K562 (cell line): Measurements from ENCODE around the gene TRMT112. TPM values are rescaled to one million over a fixed set of nuclear protein-coding genes. Genes with fewer than 3 reads are reported as not detected.

Experiments used
- ATAC-seq: fragments of 200-7000 bp; cut with Tn5 transposase; 3 replicates; pipeline ENCODE4 v1.9.1; 2020; ENCODE audit warnings: moderate library complexity
- BruUV-seq: library from RNA; stranded (reverse); fragments of 400-500 nt; replicated peaks from 2 replicates; lab custom pipeline; 2021; lab: Mats Ljungman, UMichigan
- CTCF ChIA-PET: fragments of 300-600 bp; formaldehyde crosslinking; extraction: SDS; loops from one replicate; lab custom pipeline; 2021; ENCODE audit warnings: low intra/inter-chr PET ratio; lab: Yijun Ruan, JAX
- POLR2A ChIA-PET: fragments of 300-600, 350-650 bp; sonication (Branson Sonifier 250); formaldehyde crosslinking; extraction: SDS; loops from one replicate; lab custom pipeline; 2021; ENCODE audit warnings: antibody characterized with exemption, inconsistent platforms; lab: Yijun Ruan, JAX
- DNase-seq, 4 experiments: peaks; one replicate each; pipeline versions ENCODE4 v3.0.0 to v3.0.0-alpha.2; 2011 to 2018; ENCODE audit warnings: low spot score in 3 of 4, mixed read lengths in 3 of 4; ENCODE audit errors: extremely low read depth in 1 of 4
- FAIRE-seq: peaks from 2 replicates; lab custom pipeline; 2011; peaks lifted over from hg19 to GRCh38; lab: Jason Lieb, UNC
- H2AFZ ChIP-seq: 2 replicates; pipeline ENCODE4 v1.6.0; 2011; ENCODE audit warnings: low read depth, low read length, control low read depth, inconsistent platforms
- H3K27ac ChIP-seq: fragments of 200-600 bp; 3 replicates; pipeline ENCODE4 v1.8.0; 2011; ENCODE audit warnings: low read depth, mild to moderate bottlenecking, control low read depth, inconsistent platforms, low read length, moderate library complexity, mixed read lengths; ENCODE audit errors: extremely low read depth
- H3K27me3 ChIP-seq, 2 experiments: fragments of 300-600 bp in 1 of 2; 2 replicates in 1 of 2; 3 replicates in 1 of 2; pipeline versions ENCODE4 v1.6.0 to v1.8.0; 2011; ENCODE audit warnings: inconsistent platforms in 2 of 2, low read length in 2 of 2, mild to moderate bottlenecking in 1 of 2, mixed read lengths in 1 of 2, moderate library complexity in 1 of 2; ENCODE audit not compliant: control insufficient read depth in 2 of 2, insufficient read depth in 2 of 2
- H3K36me3 ChIP-seq: fragments of 300-600 bp; 3 replicates; pipeline ENCODE4 v1.8.0; 2011; ENCODE audit warnings: mild to moderate bottlenecking, low read length, inconsistent platforms; ENCODE audit not compliant: control insufficient read depth, insufficient read depth
- H3K4me1 ChIP-seq, 2 experiments: fragments of 200-600 bp in 1 of 2; replicated peaks in 1 of 2; 2 replicates in 1 of 2; 3 replicates in 1 of 2; pipeline versions ENCODE4 v1.5.1 to v1.8.0; 2011; ENCODE audit warnings: inconsistent platforms in 2 of 2, low read length in 2 of 2, mild to moderate bottlenecking in 1 of 2, mixed read lengths in 1 of 2, moderate library complexity in 1 of 2; ENCODE audit not compliant: control insufficient read depth in 2 of 2, insufficient read depth in 2 of 2
- H3K4me2 ChIP-seq: 2 replicates; pipeline ENCODE4 v1.6.1; 2011; ENCODE audit warnings: low read length, control low read depth, inconsistent platforms, mixed read lengths; ENCODE audit not compliant: insufficient read depth
- H3K4me3 ChIP-seq: fragments of 200-600 bp; sonication (generic), shearing (Covaris generic); 2 replicates; pipeline ENCODE4 v1.5.1; 2016; ENCODE audit warnings: control low read depth, inconsistent platforms
- H3K79me2 ChIP-seq: fragments of 200-600 bp; 3 replicates; pipeline ENCODE4 v1.8.0; 2011; ENCODE audit warnings: low read length, inconsistent platforms; ENCODE audit not compliant: control insufficient read depth, insufficient read depth
- H3K9ac ChIP-seq, 2 experiments: 2 replicates each; pipeline versions ENCODE4 v1.6.0 to v1.6.1; 2011; ENCODE audit warnings: low read depth in 2 of 2, low read length in 2 of 2, control low read depth in 1 of 2, inconsistent platforms in 1 of 2, mild to moderate bottlenecking in 1 of 2, mixed read lengths in 1 of 2; ENCODE audit not compliant: insufficient read depth in 1 of 2
- H3K9me1 ChIP-seq: one replicate; pipeline ENCODE4 v1.6.0; 2011; ENCODE audit warnings: inconsistent platforms, mild to moderate bottlenecking, low read length, moderate library complexity; ENCODE audit not compliant: control insufficient read depth, insufficient read depth
- H3K9me3 ChIP-seq: replicated peaks from 2 replicates; pipeline ENCODE4 v1.5.1; 2011; ENCODE audit warnings: low read depth, low read length, inconsistent platforms; ENCODE audit not compliant: control insufficient read depth, insufficient read depth
- H4K20me1 ChIP-seq: replicated peaks from 2 replicates; pipeline ENCODE4 v1.6.1; 2011; ENCODE audit warnings: low read length, inconsistent platforms, mixed read lengths; ENCODE audit not compliant: control insufficient read depth, insufficient read depth
- BRCA1 ChIP-seq, 2 experiments: fragments of 450-650 bp in 1 of 2; sonication (generic) in 1 of 2; formaldehyde crosslinking in 1 of 2; IDR thresholded peaks; 2 replicates each; pipeline versions ENCODE4 v1.5.0 to v1.6.1; 2017 to 2020; ENCODE audit warnings: mild to moderate bottlenecking in 1 of 2, missing genetic modification reagents in 1 of 2
- CREBBP ChIP-seq: IDR thresholded peaks from one replicate; pipeline ENCODE4 v1.6.1; 2012; ENCODE audit warnings: low read depth, mild to moderate bottlenecking, control low read depth, inconsistent platforms, low read length
- ETV6 ChIP-seq, 3 experiments: fragments of 150-350 bp in 1 of 3; sonication (generic) in 1 of 3; formaldehyde crosslinking in 1 of 3; IDR thresholded peaks; 2 replicates each; pipeline versions ENCODE4 v1.6.1 to v1.8.0; 2014 to 2022; ENCODE audit warnings: borderline replicate concordance in 2 of 3, low read depth in 2 of 3, antibody characterized with exemption in 1 of 3, low read length in 1 of 3, mild to moderate bottlenecking in 1 of 3, missing genetic modification reagents in 1 of 3
- FOSL1 ChIP-seq: fragments of 200-800 bp; sonication (Bioruptor generic); conservative IDR thresholded peaks from 2 replicates; pipeline ENCODE4 v1.6.1; 2016; ENCODE audit warnings: missing genetic modification characterization, missing compliant biosample characterization
- JUND ChIP-seq, 2 experiments: IDR thresholded peaks; 2 replicates in 1 of 2; 3 replicates in 1 of 2; pipeline ENCODE4 v1.6.1; 2011; ENCODE audit warnings: borderline replicate concordance in 2 of 2, low read depth in 2 of 2, low read length in 2 of 2, improper control_type of control experiment in 1 of 2, missing biosample characterization in 1 of 2, missing genetic modification characterization in 1 of 2, missing genetic modification reagents in 1 of 2
- POLR3G ChIP-seq: IDR thresholded peaks from 2 replicates; pipeline ENCODE4 v1.6.1; 2011; ENCODE audit not compliant: insufficient read length, insufficient replicate concordance; ENCODE audit errors: extremely low read depth
- SMARCE1 ChIP-seq: fragments of 450-650 bp; IDR thresholded peaks from 2 replicates; pipeline ENCODE4 v1.7.1; 2016; ENCODE audit warnings: mild to moderate bottlenecking
- TFAM ChIP-seq: fragments of 250-450 bp; sonication (Bioruptor Pico); conservative IDR thresholded peaks from 2 replicates; pipeline ENCODE4 v1.5.0; 2021; ENCODE audit warnings: mild to moderate bottlenecking, moderate library complexity
- ZNF134 ChIP-seq: fragments of 250-450 bp; sonication (Bioruptor Pico); conservative IDR thresholded peaks from 2 replicates; pipeline ENCODE4 v1.4.0; 2020
- ZNF140 ChIP-seq: fragments of 250-450 bp; sonication (Bioruptor Pico); IDR thresholded peaks from 2 replicates; pipeline ENCODE4 v1.8.0; 2021; ENCODE audit warnings: moderate library complexity, mild to moderate bottlenecking, inconsistent platforms
- ZNF263 ChIP-seq: sonication (generic); formaldehyde crosslinking; IDR thresholded peaks from 2 replicates; pipeline ENCODE4 v1.8.0; 2022; ENCODE audit warnings: mild to moderate bottlenecking, missing genetic modification reagents, borderline replicate concordance
- ZNF785 ChIP-seq: fragments of 250-450 bp; sonication (Bioruptor Pico); IDR thresholded peaks from 2 replicates; pipeline ENCODE4 v1.4.0; 2020; ENCODE audit warnings: mild to moderate bottlenecking
- WGBS: fragments of 100-300 bp; shearing (Covaris generic); methylation state at CpG from one replicate; pipeline ENCODE4 v1.1.6; 2016; ENCODE audit warnings: low coverage, mixed read lengths; ENCODE audit not compliant: insufficient coverage; ENCODE audit errors: missing lambda C conversion rate; 5-methylcytosine and 5-hydroxymethylcytosine counted together
- in situ Hi-C: fragments of 300-500 bp; cut with MboI; formaldehyde crosslinking; loops from 4 replicates; pipeline ENCODE4 v1.15.0; 2018; ENCODE audit warnings: inconsistent platforms, mixed read lengths
- intact Hi-C: fragments of 100-400 bp; cut with micrococcal nuclease; formaldehyde crosslinking; loops from 2 replicates; pipeline ENCODE4 v1.14.2; 2022
- polyA plus RNA-seq, 8 experiments: library from polyadenylated mRNA; depleted of rRNA in 4 of 8; stranded (reverse) in 5 of 8; unstranded in 3 of 8; fragments of >200 nt; fragmentation: Nextera tagmentation in 2 of 8; fragmentation: Illumina TruSeq in 1 of 8; extraction: Ambion mirVana in 2 of 8; extraction: Trizol in 1 of 8; gene quantifications; 2 replicates each; pipeline versions ENCODE4 v1.2.1 to v1.2.3, GENCODE V29; 2011 to 2014; ENCODE audit warnings: inconsistent platforms in 1 of 8, missing spikeins in 1 of 8
- total RNA-seq, 7 experiments: library from RNA; depleted of rRNA in 6 of 7; stranded (reverse); fragments of >200 nt in 6 of 7; fragmentation: Illumina TruSeq in 2 of 7; extraction: Trizol in 2 of 7; gene quantifications; 2 replicates each; pipeline versions ENCODE4 v1.2.1 to v1.2.3, GENCODE V29; 2011 to 2021; ENCODE audit warnings: low replicate concordance in 1 of 7

Gene TRMT112
- total and polyA plus RNA-seq, 9 of the 15 experiments (the other 6 are each of a cell fraction or from before 2014, with no cell fraction given), result 162 to 444 (median 300) TPM

DNA sequence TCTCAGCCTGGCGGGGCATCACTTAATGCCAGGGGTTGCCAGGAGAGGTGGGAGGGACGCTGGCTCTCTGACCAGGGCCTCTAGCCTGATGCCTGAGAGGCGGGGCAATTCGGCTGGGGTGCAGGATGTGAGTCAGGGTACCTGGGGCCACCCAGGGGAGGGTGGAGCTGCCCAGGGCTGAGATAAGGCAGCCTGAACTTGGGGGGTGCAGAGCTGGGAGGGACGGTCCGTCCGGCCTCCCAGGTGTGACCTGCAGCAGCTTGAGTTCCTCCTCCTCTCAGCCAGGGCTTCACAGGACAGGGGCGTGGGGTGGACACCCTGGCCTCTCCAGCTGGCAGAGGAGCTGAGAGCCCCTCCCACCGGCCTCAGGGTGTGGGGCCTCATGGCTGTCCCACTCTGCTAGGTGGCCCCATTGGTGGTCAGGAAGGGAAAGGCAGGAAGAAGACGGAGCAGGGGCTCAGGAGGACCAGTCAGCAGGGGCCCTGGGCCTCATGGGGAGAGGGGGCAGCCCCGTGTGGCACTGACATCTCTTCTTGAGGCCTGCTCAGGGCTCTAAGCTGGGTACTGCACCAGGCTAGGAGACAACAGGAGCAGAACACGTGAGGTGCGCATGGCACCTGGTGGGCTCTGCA is 40.7 kb upstream of the TRMT112 start (continued):
- TF ChIP-seq ZNF140 (CRISPR knock-in tag) (no peak), TFAM (CRISPR knock-in tag) (no peak), BRCA1 (IDR thresholded peaks at IDR 0.05) (no peak), BRCA1 (CRISPR knock-in tag; IDR thresholded peaks at IDR 0.05) (no peak), CREBBP (no peak), ZNF785 (CRISPR knock-in tag) (0 out of 2 replicates have a peak, but pooled peaks have one; percentile 13), ETV6 (IDR thresholded peaks at IDR 0.05; ENCODE audit: borderline replicate concordance in 1 of 2, low read depth in 2 of 2, low read length in 1 of 2) (no peak), ETV6 (CRISPR knock-in tag; IDR thresholded peaks at IDR 0.05; ENCODE audit: borderline replicate concordance) (no peak), ZNF134 (CRISPR knock-in tag) (no peak), POLR3G (no peak)

- in situ Hi-C loops, result loop anchor here (5.0 kb wide), 1 partner anchor 300 kb away; no protein-coding TSS in a partner anchor
- Histone ChIP-seq H3K27ac (peak overlapping the region; percentile 56), H3K27me3 (no peaks in the 10 kb centered on the region), H4K20me1 (no peaks in the 10 kb centered on the region), H3K9me1 (peaks cover 3% of the 10 kb centered on the region), H2AFZ (peak overlapping the region; percentile 89; the same call in 1 of the 2 replicates), H3K9me3 (no peaks in the 10 kb centered on the region), H3K4me2 (peak overlapping the region; percentile 94), H3K9ac (peak overlapping the region; percentile 88 to 97), H3K79me2 (peaks cover 24% of the 10 kb centered on the region), H3K36me3 (peaks cover 28% of the 10 kb centered on the region; the same call in 2 of the 3 replicates), H3K4me1 (peaks cover 34 to 79% of the 10 kb centered on the region in 2 experiments), H3K4me3 (no peak overlapping the region)
- ChIA-PET CTCF (no interaction called here), POLR2A (interaction anchor here (1.3 to 1.6 kb wide), 3 partner anchors 10 to 40 kb away, joined by 5 to 12 read pairs (median 6); partner anchors contain the start of genes PRDX5 and TRMT112)
- ATAC-seq (no peak), FAIRE-seq (no peak), DNase-seq (no peak)
- intact Hi-C loops, result loop anchor here (5.0 kb wide), 7 partner anchors 50 to 290 kb away; partner anchors contain the start of genes FERMT3 and STIP1
- BruUV-seq, result no TSS peak
- no peak for TF ChIP-seq JUND (IDR thresholded peaks at IDR 0.05; ENCODE audit: borderline replicate concordance, low read depth, low read length)
- 0 out of 3 replicates have a peak, but pooled peaks have one; percentile 4 for TF ChIP-seq JUND (tag; IDR thresholded peaks at IDR 0.05; ENCODE audit: borderline replicate concordance, low read depth, low read length)
- TF ChIP-seq FOSL1 (tag), result 0 out of 2 replicates have a peak, but pooled peaks have one; percentile 29
- 0 out of 2 replicates have a peak, but pooled peaks have one; percentile 19 for TF ChIP-seq ZNF263 (CRISPR knock-in tag)
- TF ChIP-seq SMARCE1, result no peak
- 50% methylated on average over 5 of the region's 6 CpGs for WGBS
Measured at GRCh38 chr11:64357446-64357845, 40.1 kb upstream of the TRMT112 start.
